Keratinocyte (primary cell): ENCODE measurements around the gene SHISA5.

Source experiments
- CTCF ChIP-seq, 3 experiments: IDR thresholded peaks in 1 of 3; conservative IDR thresholded peaks in 1 of 3; optimal IDR thresholded peaks in 1 of 3; 2 replicates in 2 of 3; 3 replicates in 1 of 3; pipeline versions ENCODE3 to v1.5.1; 2011; ENCODE audit warnings: low read length in 3 of 3, mild to moderate bottlenecking in 3 of 3, moderate library complexity in 2 of 3, control low read depth in 1 of 3, inconsistent platforms in 1 of 3; ENCODE audit not compliant: insufficient read depth in 2 of 3; ENCODE audit errors: extremely low read depth in 1 of 3
- EZH2 ChIP-seq: IDR thresholded peaks from one replicate; pipeline ENCODE4 v1.6.1; 2012; ENCODE audit warnings: inconsistent platforms, mild to moderate bottlenecking, low read length, moderate library complexity

GRCh38 chr3:48524970-48525369, 21.0 kb upstream of the SHISA5 start:
- no peak for TF ChIP-seq CTCF (optimal IDR thresholded peaks at IDR 0.05 in 1 of 3, IDR thresholded peaks at IDR 0.05 in 1 of 3, conservative IDR thresholded peaks at IDR 0.05 in 1 of 3; ENCODE audit: extremely low read depth in 1 of 3, insufficient read depth in 2 of 3, low read length in 3 of 3)
- TF ChIP-seq EZH2, result no peak
